Measurements from ENCODE around the gene TTL.

Gene TTL

DNA sequence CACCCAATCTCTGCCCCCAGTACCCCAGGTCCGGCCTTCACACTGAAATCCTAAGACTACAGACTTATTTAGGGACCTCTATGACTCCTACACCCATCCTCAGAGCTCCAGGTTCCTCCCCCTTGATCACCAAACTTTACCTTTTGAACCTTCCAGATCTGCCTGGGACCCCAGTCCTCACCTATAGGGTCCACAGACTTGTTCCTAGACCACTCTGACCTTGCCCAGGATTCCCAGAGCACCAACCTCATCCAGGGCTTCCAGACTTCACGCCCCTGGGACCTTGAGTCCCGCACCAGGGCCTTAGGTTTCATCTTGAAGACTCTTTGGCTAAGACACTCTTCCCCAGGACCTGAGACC is 102.9 kb downstream of the TTL start:
- no peak for DNase-seq

DNA sequence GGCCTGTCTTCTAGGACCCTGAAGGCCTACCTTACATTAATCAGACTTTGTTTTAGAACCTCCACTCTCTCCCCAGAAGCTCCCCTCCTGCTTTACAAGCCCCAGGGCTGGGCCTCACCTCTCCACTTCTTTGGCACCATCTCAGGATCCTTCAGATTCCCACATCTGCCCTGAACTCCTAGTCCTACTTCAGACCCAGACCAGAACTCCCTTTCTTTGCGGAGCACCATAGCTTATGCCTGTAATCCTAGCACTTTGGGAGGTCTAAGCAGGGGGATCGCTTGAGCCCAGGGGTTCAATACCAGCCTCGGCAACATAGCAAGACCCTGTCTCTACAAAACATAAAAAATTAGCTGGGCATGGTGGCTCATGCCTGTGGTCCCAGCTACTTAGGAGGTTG is 103.4 kb downstream of the TTL start:
- no peak for DNase-seq

GRCh38 chr2:112585873-112586464 is 104.0 kb downstream of the TTL start:
- no peak for DNase-seq

DNA sequence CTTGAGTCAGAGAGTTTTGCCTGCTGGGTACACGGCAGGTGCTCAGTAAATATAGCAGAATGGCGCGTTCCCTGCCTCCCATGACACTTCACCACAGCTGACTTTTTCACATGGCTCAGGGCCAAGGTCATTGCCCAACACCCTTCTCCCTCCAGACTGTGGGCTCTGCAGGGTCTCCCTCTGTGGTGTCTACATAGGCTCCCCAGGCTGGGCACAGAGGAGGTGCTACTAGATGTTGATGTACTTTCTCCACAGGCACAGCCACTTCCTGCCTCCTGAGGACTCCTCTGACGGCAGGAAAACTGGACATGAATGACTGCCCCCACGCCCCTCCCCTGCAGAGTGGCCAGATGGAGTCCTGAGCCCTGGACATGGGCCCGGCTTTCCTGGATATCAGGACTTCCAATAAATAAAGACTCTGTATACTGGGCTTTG is 106.7 kb downstream of the TTL start:
- DNase-seq, result no peak

Measured in OCI-M1 (cell line).